ENCODE results near the gene NUDCD3. TPM values are rescaled to one million over a fixed set of nuclear protein-coding genes. Genes with fewer than 3 reads are reported as not detected.

Gene NUDCD3
- total RNA-seq, 1 experiment from 2014 or later = 94.6 TPM

DNA sequence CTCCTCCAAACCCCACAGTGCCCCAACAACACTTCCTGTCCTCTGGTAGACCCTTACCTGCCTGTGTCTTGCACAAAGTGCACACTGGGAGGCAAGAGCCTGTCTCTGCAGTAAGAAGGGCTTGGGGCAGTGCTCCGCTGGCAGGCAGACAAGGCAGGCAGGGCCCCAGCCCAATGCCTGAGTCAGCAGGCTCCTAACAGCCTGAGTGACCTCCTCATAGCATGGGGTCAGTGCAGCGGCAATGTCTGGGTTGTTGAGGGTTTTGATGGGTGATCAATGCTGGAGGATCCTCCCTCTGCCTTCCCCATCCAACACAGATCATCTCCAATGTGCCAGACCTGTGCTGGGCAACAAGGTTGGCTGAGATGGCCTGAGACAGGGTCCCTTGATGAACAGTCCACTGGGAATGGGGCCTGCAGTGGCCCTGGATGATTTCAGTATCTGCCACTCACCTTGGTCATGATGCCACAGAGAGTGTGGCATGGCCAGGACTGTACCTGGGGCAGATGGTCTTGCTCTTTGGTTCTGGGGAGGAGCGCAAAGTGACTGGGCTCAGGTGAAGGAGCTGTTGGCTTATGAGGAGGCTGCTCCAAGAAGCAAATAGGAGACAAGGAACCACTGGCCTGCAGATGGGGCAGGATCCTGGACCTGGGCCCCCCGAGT, 109.5 kb downstream of the NUDCD3 start:
- ChIA-PET RAD21 (ENCODE audit: low non-redundant PET in 1 of 2, low total read pairs in 2 of 2, uncharacterized antibody in 2 of 2, unreplicated experiment in 2 of 2) (no interaction called here), POLR2A (no interaction called here), CTCF (no interaction called here)
- TF ChIP-seq EGR1 (IDR thresholded peaks at IDR 0.05; ENCODE audit: low read depth) (no peak), EZH2 (IDR thresholded peaks at IDR 0.05) (no peak), SRF (IDR thresholded peaks at IDR 0.05; ENCODE audit: low read depth) (no peak), SP1 (IDR thresholded peaks at IDR 0.05; ENCODE audit: low read depth) (no peak), EZH2phosphoT487 (IDR thresholded peaks at IDR 0.05; ENCODE audit: borderline replicate concordance) (no peak), CEBPB (IDR thresholded peaks at IDR 0.05; ENCODE audit: low read depth) (no peak), POLR2A (IDR thresholded peaks at IDR 0.05; ENCODE audit: borderline replicate concordance, extremely low read depth, insufficient read depth, insufficient read length) (no peak), RAD21 (IDR thresholded peaks at IDR 0.05; ENCODE audit: low read depth) (no peak)
- TF ChIP-seq, protein P1, sequence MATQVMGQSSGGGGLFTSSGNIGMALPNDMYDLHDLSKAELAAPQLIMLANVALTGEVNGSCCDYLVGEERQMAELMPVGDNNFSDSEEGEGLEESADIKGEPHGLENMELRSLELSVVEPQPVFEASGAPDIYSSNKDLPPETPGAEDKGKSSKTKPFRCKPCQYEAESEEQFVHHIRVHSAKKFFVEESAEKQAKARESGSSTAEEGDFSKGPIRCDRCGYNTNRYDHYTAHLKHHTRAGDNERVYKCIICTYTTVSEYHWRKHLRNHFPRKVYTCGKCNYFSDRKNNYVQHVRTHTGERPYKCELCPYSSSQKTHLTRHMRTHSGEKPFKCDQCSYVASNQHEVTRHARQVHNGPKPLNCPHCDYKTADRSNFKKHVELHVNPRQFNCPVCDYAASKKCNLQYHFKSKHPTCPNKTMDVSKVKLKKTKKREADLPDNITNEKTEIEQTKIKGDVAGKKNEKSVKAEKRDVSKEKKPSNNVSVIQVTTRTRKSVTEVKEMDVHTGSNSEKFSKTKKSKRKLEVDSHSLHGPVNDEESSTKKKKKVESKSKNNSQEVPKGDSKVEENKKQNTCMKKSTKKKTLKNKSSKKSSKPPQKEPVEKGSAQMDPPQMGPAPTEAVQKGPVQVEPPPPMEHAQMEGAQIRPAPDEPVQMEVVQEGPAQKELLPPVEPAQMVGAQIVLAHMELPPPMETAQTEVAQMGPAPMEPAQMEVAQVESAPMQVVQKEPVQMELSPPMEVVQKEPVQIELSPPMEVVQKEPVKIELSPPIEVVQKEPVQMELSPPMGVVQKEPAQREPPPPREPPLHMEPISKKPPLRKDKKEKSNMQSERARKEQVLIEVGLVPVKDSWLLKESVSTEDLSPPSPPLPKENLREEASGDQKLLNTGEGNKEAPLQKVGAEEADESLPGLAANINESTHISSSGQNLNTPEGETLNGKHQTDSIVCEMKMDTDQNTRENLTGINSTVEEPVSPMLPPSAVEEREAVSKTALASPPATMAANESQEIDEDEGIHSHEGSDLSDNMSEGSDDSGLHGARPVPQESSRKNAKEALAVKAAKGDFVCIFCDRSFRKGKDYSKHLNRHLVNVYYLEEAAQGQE (IDR thresholded peaks at IDR 0.05; ENCODE audit: low read depth) = no peak
- Histone ChIP-seq H3K27ac (ENCODE audit: low read depth, low read length) (no peak overlapping the region), H3K9me3 (ENCODE audit: control insufficient read depth in 1 of 2, insufficient read depth in 1 of 2, low read depth in 1 of 2, low read length in 2 of 2) (no peaks in the 10 kb centered on the region), H2AFZ (ENCODE audit: low read depth, low read length, poor library complexity, severe bottlenecking) (no peak overlapping the region), H3K9me2 (ENCODE audit: insufficient read depth) (no peaks in the 10 kb centered on the region), H3K9ac (ENCODE audit: low read length) (no peak overlapping the region), H3K4me1 (ENCODE audit: control insufficient read depth in 1 of 2, insufficient read depth in 2 of 2, low read length in 2 of 2) (peaks cover 0 to 14% of the 10 kb centered on the region in 2 experiments; a peak in 1 of 4 replicates), H3K4me2 (ENCODE audit: low read length) (no peak overlapping the region), H3K36me3 (ENCODE audit: control insufficient read depth in 1 of 2, insufficient read depth in 2 of 2, low read length in 2 of 2) (peaks cover 4 to 5% of the 10 kb centered on the region in 2 experiments; a peak in 1 of 4 replicates), H3K27me3 (ENCODE audit: insufficient read depth, low read length) (peaks cover 4% of the 10 kb centered on the region; the same call in 1 of the 2 replicates), H3K4me3 (replicated peaks in 1 of 2; ENCODE audit: low read depth in 1 of 2, low read length in 2 of 2) (no peak overlapping the region), H4K20me1 (ENCODE audit: insufficient read depth) (no peaks in the 10 kb centered on the region), H3K79me2 (ENCODE audit: insufficient read depth, low read length) (no peaks in the 10 kb centered on the region)
- BruUV-seq (replicated peaks) = no TSS peak
- ATAC-seq = no peak
- DNase-seq (ENCODE audit: low read depth, low spot score) = no peak
- intact Hi-C loops (cut with micrococcal nuclease) = no loop called here
